Mesenchymal stem cell (in vitro differentiated cells and primary cell): Measurements from ENCODE around the gene CYTH4.

Experiments used
- DNase-seq: peaks from one replicate; pipeline ENCODE4 v3.0.0-alpha.2; 2013
- H2AFZ ChIP-seq: one replicate; pipeline ENCODE4 v1.6.1; 2013; ENCODE audit warnings: low read depth, mild to moderate bottlenecking, control low read depth, inconsistent platforms, low read length, moderate library complexity
- H2AK5ac ChIP-seq: 2 replicates; pipeline ENCODE4 v1.6.1; 2013; ENCODE audit warnings: low read length, moderate library complexity, mild to moderate bottlenecking, inconsistent platforms; ENCODE audit not compliant: severe bottlenecking
- H2BK120ac ChIP-seq: one replicate; pipeline ENCODE4 v1.6.1; 2013; ENCODE audit warnings: low read depth, mild to moderate bottlenecking, inconsistent platforms, low read length, moderate library complexity
- H2BK12ac ChIP-seq, 2 experiments: one replicate each; pipeline ENCODE4 v1.6.1; 2013; ENCODE audit warnings: inconsistent platforms in 2 of 2, low read length in 2 of 2, mild to moderate bottlenecking in 2 of 2, moderate library complexity in 2 of 2, control low read depth in 1 of 2
- H2BK15ac ChIP-seq: one replicate; pipeline ENCODE4 v1.6.1; 2013; ENCODE audit warnings: mild to moderate bottlenecking, low read depth, inconsistent platforms; ENCODE audit not compliant: poor library complexity, severe bottlenecking
- H2BK5ac ChIP-seq: 2 replicates; pipeline ENCODE4 v1.6.1; 2013; ENCODE audit warnings: low read depth, mild to moderate bottlenecking, low read length, control low read depth, inconsistent platforms; ENCODE audit not compliant: poor library complexity, severe bottlenecking
- H3K14ac ChIP-seq, 2 experiments: one replicate each; pipeline ENCODE4 v1.6.1; 2013; ENCODE audit warnings: inconsistent platforms in 2 of 2, low read length in 2 of 2, control low read depth in 1 of 2, mild to moderate bottlenecking in 1 of 2, moderate library complexity in 1 of 2
- H3K18ac ChIP-seq, 2 experiments: one replicate each; pipeline ENCODE4 v1.6.1; 2013; ENCODE audit warnings: inconsistent platforms in 2 of 2, low read length in 2 of 2, control low read depth in 1 of 2, low read depth in 1 of 2, mild to moderate bottlenecking in 1 of 2
- H3K23ac ChIP-seq, 2 experiments: one replicate each; pipeline ENCODE4 v1.6.1; 2013; ENCODE audit warnings: inconsistent platforms in 2 of 2, low read length in 2 of 2, mild to moderate bottlenecking in 2 of 2, moderate library complexity in 2 of 2, control low read depth in 1 of 2
- H3K27ac ChIP-seq: 2 replicates; pipeline ENCODE4 v1.5.1; 2013; ENCODE audit warnings: mild to moderate bottlenecking, moderate library complexity, low read length, control low read depth, inconsistent platforms; ENCODE audit not compliant: poor library complexity, severe bottlenecking
- H3K27me3 ChIP-seq, 2 experiments: 2 replicates each; pipeline versions ENCODE4 v1.6.1 to v1.7.0; 2013; ENCODE audit warnings: low read length in 2 of 2, mild to moderate bottlenecking in 2 of 2, moderate library complexity in 2 of 2, control low read depth in 1 of 2, inconsistent platforms in 1 of 2; ENCODE audit not compliant: control insufficient read depth in 1 of 2, insufficient read depth in 1 of 2
- H3K36me3 ChIP-seq, 2 experiments: 2 replicates each; pipeline versions ENCODE4 v1.6.1 to v1.7.0; 2013; ENCODE audit warnings: low read length in 2 of 2, control low read depth in 1 of 2, inconsistent platforms in 1 of 2, low read depth in 1 of 2, mild to moderate bottlenecking in 1 of 2; ENCODE audit not compliant: insufficient read depth in 2 of 2, control insufficient read depth in 1 of 2
- H3K4ac ChIP-seq, 2 experiments: one replicate each; pipeline ENCODE4 v1.6.1; 2013; ENCODE audit warnings: inconsistent platforms in 2 of 2, low read length in 2 of 2, mild to moderate bottlenecking in 2 of 2, moderate library complexity in 2 of 2, control low read depth in 1 of 2, low read depth in 1 of 2
- H3K4me1 ChIP-seq: 2 replicates; pipeline ENCODE4 v1.6.1; 2013; ENCODE audit warnings: low read depth, low read length, control low read depth; ENCODE audit not compliant: control insufficient read depth, insufficient read depth
- H3K4me2 ChIP-seq: 2 replicates; pipeline ENCODE4 v1.6.1; 2013; ENCODE audit warnings: low read length, mild to moderate bottlenecking, inconsistent platforms; ENCODE audit not compliant: poor library complexity, severe bottlenecking
- H3K4me3 ChIP-seq, 2 experiments: 2 replicates each; pipeline versions ENCODE4 v1.5.1 to v1.7.0; 2013; ENCODE audit warnings: low read length in 2 of 2, mild to moderate bottlenecking in 2 of 2, control low read depth in 1 of 2, low read depth in 1 of 2; ENCODE audit not compliant: insufficient read depth in 1 of 2
- H3K79me1 ChIP-seq: replicated peaks from 2 replicates; pipeline ENCODE4 v1.6.1; 2013; ENCODE audit warnings: mild to moderate bottlenecking, control low read depth, low read length, inconsistent platforms; ENCODE audit not compliant: poor library complexity, severe bottlenecking
- H3K9ac ChIP-seq: 2 replicates; pipeline ENCODE4 v1.7.0; 2013; ENCODE audit warnings: mild to moderate bottlenecking, low read length, moderate library complexity
- H3K9me3 ChIP-seq: 2 replicates; pipeline ENCODE4 v1.7.0; 2013; ENCODE audit warnings: mild to moderate bottlenecking, low read length; ENCODE audit not compliant: control insufficient read depth
- H4K8ac ChIP-seq: one replicate; pipeline ENCODE4 v1.6.1; 2013; ENCODE audit warnings: inconsistent platforms, mild to moderate bottlenecking, low read length, moderate library complexity
- H4K91ac ChIP-seq: one replicate; pipeline ENCODE4 v1.6.1; 2013; ENCODE audit warnings: mild to moderate bottlenecking, low read length, inconsistent platforms
- WGBS: methylation state at CpG from one replicate; pipeline ENCODE4 v1.1.7; 2013; ENCODE audit warnings: mixed read lengths; 5-methylcytosine and 5-hydroxymethylcytosine counted together

The CYTH4 gene

DNA sequence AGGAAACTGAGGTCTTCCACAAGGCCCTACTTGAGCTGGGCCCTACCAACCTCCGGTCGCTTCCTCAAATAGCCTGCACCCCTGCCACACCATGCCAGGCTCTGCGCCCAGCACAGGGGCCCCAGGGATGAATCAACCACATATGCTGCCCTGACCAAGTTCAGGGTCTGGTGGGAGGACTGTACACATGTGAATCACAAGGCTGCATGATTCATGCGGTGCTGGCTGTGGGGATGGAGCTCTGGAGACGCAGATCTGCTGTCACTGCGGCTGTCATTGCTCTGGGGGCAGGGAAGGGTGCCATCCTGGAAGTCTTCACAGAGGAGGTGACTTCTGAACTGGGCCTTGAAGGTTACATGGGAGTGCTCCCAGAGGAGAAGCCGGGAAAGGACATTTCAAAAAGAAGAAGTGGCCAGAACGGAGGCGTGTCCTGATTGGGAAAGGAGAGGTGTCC, 21.5 kb downstream of the CYTH4 start:
- Histone ChIP-seq H3K4me1 (peaks cover 43% of the 10 kb centered on the region), H4K91ac (peak overlapping the region; percentile 97), H3K27ac (peak overlapping the region; percentile 12), H3K4ac (peak overlapping the region; percentile 92 to 99), H2AK5ac (peak overlapping the region; percentile 82), H3K36me3 (no peaks in the 10 kb centered on the region), H3K9ac (peak overlapping the region; percentile 46), H3K23ac (no peak overlapping the region), H3K27me3 (no peaks in the 10 kb centered on the region), H2BK120ac (peak overlapping the region; percentile 96), H3K4me3 (no peak overlapping the region), H4K8ac (peak overlapping the region; percentile 95), H2BK12ac (peak overlapping the region; percentile 98 to 100), H3K79me1 (no peaks in the 10 kb centered on the region), H3K14ac (peak overlapping the region in 1 of 2 experiments; percentile 84), H3K18ac (peak overlapping the region; percentile 95 to 97), H3K9me3 (no peaks in the 10 kb centered on the region), H2BK5ac (no peak overlapping the region), H2AFZ (no peak overlapping the region), H2BK15ac (peak overlapping the region; percentile 85), H3K4me2 (no peak overlapping the region)
- 26% methylated on average over 9 of the region's 9 CpGs for WGBS
- peak; percentile 95 for DNase-seq

DNA sequence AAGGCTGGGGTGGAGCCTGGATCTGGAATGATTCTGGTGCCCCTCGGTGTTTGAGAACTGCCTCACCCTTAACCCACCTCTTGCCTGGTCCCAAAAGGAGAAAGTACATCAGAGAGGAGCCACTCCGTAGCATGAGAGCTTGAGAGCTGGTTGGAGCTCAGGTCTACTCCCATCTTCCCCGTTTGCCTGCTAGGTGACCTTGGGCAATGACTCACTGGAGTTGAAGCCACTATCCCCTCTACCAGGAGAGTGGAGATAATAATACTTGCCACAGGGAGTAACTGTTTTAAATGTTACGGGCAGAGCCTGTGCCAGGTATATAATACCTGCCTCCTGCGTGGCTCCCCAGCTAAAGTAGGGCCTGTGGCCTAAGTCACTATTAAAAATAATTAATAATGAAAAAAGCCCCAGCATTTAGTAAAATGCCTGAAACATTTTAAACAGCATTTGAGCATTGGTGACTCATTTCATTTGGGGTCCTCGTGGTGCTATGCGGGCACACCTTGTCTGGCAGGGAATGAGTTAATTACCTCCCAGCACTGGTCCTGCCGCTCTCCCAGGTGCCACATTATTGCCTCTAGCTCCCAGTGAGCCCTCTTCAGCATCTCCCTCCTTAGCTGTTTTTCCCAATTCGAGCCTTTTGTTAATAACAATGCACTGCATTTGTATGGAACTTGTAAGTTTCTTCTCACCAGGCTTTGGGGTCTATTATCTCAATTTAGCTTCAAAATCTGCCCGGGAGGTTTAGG, 22.5 kb downstream of the CYTH4 start:
- no peak overlapping the region for H3K4me3 ChIP-seq
- peak overlapping the region; percentile 92 to 99 for H3K4ac ChIP-seq
- no peak overlapping the region for H2BK5ac ChIP-seq
- peak overlapping the region; percentile 77 for H4K8ac ChIP-seq
- peak overlapping the region; percentile 95 to 97 for H3K18ac ChIP-seq
- H3K23ac ChIP-seq, result no peak overlapping the region
- peaks cover 52% of the 10 kb centered on the region for H3K4me1 ChIP-seq
- H3K9ac ChIP-seq, result peak overlapping the region; percentile 46
- no peak overlapping the region for H3K27ac ChIP-seq
- DNase-seq, result peak; percentile 82
- peak overlapping the region; percentile 96 for H4K91ac ChIP-seq
- peak overlapping the region; percentile 44 for H2AFZ ChIP-seq
- peak overlapping the region; percentile 51 for H2AK5ac ChIP-seq
- peak overlapping the region; percentile 96 to 100 for H2BK12ac ChIP-seq
- peak overlapping the region; percentile 83 for H2BK15ac ChIP-seq
- H3K27me3 ChIP-seq, result no peaks in the 10 kb centered on the region
- no peaks in the 10 kb centered on the region for H3K9me3 ChIP-seq
- 34% methylated on average over 7 of the region's 10 CpGs for WGBS
- no peaks in the 10 kb centered on the region for H3K36me3 ChIP-seq
- H3K4me2 ChIP-seq, result no peak overlapping the region
- H2BK120ac ChIP-seq, result peak overlapping the region; percentile 90
- H3K79me1 ChIP-seq, result no peaks in the 10 kb centered on the region
- H3K14ac ChIP-seq, result peak overlapping the region; percentile 37 to 79

DNA sequence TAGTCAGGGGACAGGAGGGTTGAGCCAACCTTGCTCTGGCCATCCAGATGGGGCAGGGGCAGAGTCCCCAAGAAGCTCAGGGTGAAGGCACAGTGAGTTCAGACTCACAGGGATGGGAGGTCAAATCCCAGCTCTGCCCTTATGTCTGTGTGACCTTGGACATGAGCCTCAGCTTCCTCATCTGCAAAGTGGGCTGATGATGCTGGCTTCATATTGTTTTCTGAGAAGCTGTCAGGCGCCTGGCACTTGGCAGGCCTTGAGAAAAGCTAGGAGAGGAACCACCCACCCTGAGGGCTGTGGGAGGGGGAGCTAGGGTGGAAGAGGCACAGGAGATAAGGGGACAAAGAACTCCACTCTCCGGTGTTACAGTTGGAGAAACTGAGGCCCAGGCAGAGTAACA, 23.6 kb downstream of the CYTH4 start:
- H3K36me3 ChIP-seq, result no peaks in the 10 kb centered on the region
- H3K9ac ChIP-seq, result peak overlapping the region; percentile 77
- no peak overlapping the region for H3K23ac ChIP-seq
- peak overlapping the region; percentile 71 for H2BK15ac ChIP-seq
- H4K8ac ChIP-seq, result peak overlapping the region; percentile 82
- no peak for DNase-seq
- peak overlapping the region; percentile 65 for H2AK5ac ChIP-seq
- peak overlapping the region; percentile 38 to 97 for H3K18ac ChIP-seq
- peak overlapping the region; percentile 75 to 98 for H3K4ac ChIP-seq
- peak overlapping the region; percentile 92 for H2BK120ac ChIP-seq
- H3K9me3 ChIP-seq, result no peaks in the 10 kb centered on the region
- WGBS, result 94% methylated on average over 2 of the region's 2 CpGs
- H2BK12ac ChIP-seq, result peak overlapping the region; percentile 96 to 97
- no peak overlapping the region for H3K4me2 ChIP-seq
- no peaks in the 10 kb centered on the region for H3K27me3 ChIP-seq
- H2AFZ ChIP-seq, result no peak overlapping the region
- no peak overlapping the region for H3K4me3 ChIP-seq
- H4K91ac ChIP-seq, result peak overlapping the region; percentile 95
- H3K14ac ChIP-seq, result peak overlapping the region in 1 of 2 experiments; percentile 94
- no peaks in the 10 kb centered on the region for H3K79me1 ChIP-seq
- peak overlapping the region; percentile 94 for H3K27ac ChIP-seq
- peaks cover 62% of the 10 kb centered on the region for H3K4me1 ChIP-seq
- no peak overlapping the region for H2BK5ac ChIP-seq

DNA sequence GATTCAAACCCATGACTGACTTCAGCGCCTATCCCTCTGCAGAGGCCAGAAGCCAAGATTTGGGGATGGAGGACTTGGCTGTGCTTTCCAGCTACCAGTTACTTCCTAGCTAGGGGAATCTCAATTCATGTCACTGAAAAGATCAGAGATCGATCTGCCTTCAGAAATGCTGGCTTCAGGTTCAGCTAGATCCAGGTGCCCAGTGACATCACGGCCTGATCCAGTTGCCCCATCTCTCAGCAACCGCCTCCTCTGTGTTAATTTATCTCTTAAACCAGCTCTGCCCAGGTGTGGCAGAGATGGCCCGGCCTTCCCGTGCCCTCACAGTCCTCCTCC, 24.2 kb downstream of the CYTH4 start:
- H3K9me3 ChIP-seq, result no peaks in the 10 kb centered on the region
- peak overlapping the region; percentile 38 to 97 for H3K18ac ChIP-seq
- H3K79me1 ChIP-seq, result no peaks in the 10 kb centered on the region
- no peak overlapping the region for H3K4me2 ChIP-seq
- no peaks in the 10 kb centered on the region for H3K27me3 ChIP-seq
- no peak overlapping the region for H2BK15ac ChIP-seq
- peaks cover 63% of the 10 kb centered on the region for H3K4me1 ChIP-seq
- no peak overlapping the region for H2BK5ac ChIP-seq
- no peak overlapping the region for H2AFZ ChIP-seq
- H3K4ac ChIP-seq, result peak overlapping the region; percentile 75 to 98
- peak overlapping the region; percentile 77 for H3K9ac ChIP-seq
- no peak overlapping the region for H3K23ac ChIP-seq
- peak overlapping the region; percentile 92 for H2BK120ac ChIP-seq
- peak overlapping the region in 1 of 2 experiments; percentile 94 for H3K14ac ChIP-seq
- peak overlapping the region; percentile 94 for H3K27ac ChIP-seq
- no peaks in the 10 kb centered on the region for H3K36me3 ChIP-seq
- H2BK12ac ChIP-seq, result peak overlapping the region; percentile 96 to 97
- H4K8ac ChIP-seq, result peak overlapping the region; percentile 82
- H2AK5ac ChIP-seq, result peak overlapping the region; percentile 65
- WGBS, result 49% methylated on average over 6 of the region's 6 CpGs
- H4K91ac ChIP-seq, result peak overlapping the region; percentile 95
- H3K4me3 ChIP-seq, result no peak overlapping the region
- no peak for DNase-seq
